Measurements from ENCODE around the gene GPHA2. TPM values are rescaled to one million over a fixed set of nuclear protein-coding genes. Genes with fewer than 3 reads are reported as not detected.
A peak's percentile ranks its signal among the peaks of the same experiment; 100 is the strongest.

GPHA2 gene
- total and polyA plus RNA-seq, 10 donors: 0.89 to 4.4 (median 1.2) TPM; not detected in 7

DNA sequence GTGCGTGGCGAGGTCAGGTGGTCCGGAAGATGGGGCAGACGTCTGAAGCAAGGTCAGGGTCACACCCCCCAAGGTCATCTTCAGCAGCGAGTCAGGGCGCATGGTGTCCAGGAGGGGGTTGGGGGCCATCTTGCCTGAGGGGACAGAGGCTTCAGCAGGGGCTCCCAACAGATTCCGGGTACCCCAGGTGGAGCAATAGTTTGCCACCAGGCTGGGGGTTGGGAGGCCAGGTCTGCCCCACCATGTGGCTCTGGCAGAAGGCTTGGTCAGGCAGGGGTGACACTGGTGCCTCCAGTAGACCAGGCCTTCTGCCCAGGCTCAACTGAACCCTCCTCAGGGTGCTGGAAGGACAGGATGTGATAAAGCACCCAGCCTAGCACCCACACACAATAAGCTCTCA, 24.6 kb downstream of the GPHA2 start:
- Histone ChIP-seq H3K36me3 (peaks cover 9 to 87% (median 81%) of the 10 kb centered on the region in 6 donors), H3K4me1 (peaks cover 7 to 23% (median 11%) of the 10 kb centered on the region in 6 donors), H3K27me3 (replicated peaks in 1 of 7) (no peaks in the 10 kb centered on the region), H3K4me3 (no peak overlapping the region), H3K27ac (no peak overlapping the region), H3K9me3 (no peaks in the 10 kb centered on the region)
- 72 to 90% (median 89%) methylated on average over 6 to 7 of the region's 7 CpGs for WGBS, 5 donors
- TF ChIP-seq POLR2A (IDR thresholded peaks at IDR 0.05): no peak
- TF ChIP-seq, protein P1, sequence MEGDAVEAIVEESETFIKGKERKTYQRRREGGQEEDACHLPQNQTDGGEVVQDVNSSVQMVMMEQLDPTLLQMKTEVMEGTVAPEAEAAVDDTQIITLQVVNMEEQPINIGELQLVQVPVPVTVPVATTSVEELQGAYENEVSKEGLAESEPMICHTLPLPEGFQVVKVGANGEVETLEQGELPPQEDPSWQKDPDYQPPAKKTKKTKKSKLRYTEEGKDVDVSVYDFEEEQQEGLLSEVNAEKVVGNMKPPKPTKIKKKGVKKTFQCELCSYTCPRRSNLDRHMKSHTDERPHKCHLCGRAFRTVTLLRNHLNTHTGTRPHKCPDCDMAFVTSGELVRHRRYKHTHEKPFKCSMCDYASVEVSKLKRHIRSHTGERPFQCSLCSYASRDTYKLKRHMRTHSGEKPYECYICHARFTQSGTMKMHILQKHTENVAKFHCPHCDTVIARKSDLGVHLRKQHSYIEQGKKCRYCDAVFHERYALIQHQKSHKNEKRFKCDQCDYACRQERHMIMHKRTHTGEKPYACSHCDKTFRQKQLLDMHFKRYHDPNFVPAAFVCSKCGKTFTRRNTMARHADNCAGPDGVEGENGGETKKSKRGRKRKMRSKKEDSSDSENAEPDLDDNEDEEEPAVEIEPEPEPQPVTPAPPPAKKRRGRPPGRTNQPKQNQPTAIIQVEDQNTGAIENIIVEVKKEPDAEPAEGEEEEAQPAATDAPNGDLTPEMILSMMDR (IDR thresholded peaks at IDR 0.05 in 8 of 11, conservative IDR thresholded peaks at IDR 0.05 in 3 of 11): no peak
- no peak for TF ChIP-seq POLR2AphosphoS5 (IDR thresholded peaks at IDR 0.05)
- no peak for DNase-seq
- intact Hi-C loops (cut with DNase I; ENCODE audit: low total_unique reads): no loop called here

DNA sequence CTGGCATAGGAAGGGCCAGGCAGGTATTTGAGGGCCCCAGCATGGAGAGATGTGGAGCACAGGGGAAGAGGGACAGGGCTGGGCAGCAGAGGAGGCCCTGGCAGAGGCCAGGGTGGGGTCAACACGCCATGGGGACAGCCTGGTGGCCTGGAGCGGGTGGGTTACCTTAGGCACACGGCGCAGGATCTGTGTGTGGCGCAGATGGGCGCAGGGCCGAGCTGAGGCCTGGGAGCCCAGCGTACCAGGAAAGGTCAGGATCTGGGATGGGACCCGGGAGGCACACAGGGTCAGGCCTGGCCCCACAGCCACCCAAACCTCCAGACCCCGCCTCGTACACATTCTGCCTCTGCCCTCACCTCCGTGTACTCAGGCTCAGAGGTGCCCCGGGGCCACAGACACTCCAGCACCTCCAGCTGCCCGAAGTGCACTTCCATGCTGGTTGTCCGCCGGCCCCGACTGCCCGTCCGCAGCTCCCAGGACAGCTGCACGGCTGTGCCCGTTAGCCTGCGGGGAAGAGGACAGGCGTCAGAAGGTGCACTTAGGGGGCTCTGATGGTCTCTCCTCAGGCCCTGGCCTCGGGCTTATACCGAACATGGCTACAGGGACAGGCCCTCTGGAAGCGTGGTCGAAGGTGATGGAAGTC, 25.1 kb downstream of the GPHA2 start:
- intact Hi-C loops (cut with DNase I; ENCODE audit: low total_unique reads): no loop called here
- Histone ChIP-seq H3K4me1 (peaks cover 2 to 17% (median 6%) of the 10 kb centered on the region in 6 donors), H3K36me3 (peaks cover 9 to 93% (median 87%) of the 10 kb centered on the region in 6 donors), H3K4me3 (no peak overlapping the region), H3K27ac (no peak overlapping the region), H3K27me3 (replicated peaks in 1 of 7) (no peaks in the 10 kb centered on the region), H3K9me3 (no peaks in the 10 kb centered on the region)
- DNase-seq: peak; percentile 72
- WGBS, 5 donors: 94 to 97% (median 96%) methylated on average over 20 to 27 of the region's 27 CpGs
- no peak for TF ChIP-seq POLR2A (IDR thresholded peaks at IDR 0.05)
- TF ChIP-seq POLR2AphosphoS5 (IDR thresholded peaks at IDR 0.05): peak in 1 of 3 donors; percentile 49

DNA sequence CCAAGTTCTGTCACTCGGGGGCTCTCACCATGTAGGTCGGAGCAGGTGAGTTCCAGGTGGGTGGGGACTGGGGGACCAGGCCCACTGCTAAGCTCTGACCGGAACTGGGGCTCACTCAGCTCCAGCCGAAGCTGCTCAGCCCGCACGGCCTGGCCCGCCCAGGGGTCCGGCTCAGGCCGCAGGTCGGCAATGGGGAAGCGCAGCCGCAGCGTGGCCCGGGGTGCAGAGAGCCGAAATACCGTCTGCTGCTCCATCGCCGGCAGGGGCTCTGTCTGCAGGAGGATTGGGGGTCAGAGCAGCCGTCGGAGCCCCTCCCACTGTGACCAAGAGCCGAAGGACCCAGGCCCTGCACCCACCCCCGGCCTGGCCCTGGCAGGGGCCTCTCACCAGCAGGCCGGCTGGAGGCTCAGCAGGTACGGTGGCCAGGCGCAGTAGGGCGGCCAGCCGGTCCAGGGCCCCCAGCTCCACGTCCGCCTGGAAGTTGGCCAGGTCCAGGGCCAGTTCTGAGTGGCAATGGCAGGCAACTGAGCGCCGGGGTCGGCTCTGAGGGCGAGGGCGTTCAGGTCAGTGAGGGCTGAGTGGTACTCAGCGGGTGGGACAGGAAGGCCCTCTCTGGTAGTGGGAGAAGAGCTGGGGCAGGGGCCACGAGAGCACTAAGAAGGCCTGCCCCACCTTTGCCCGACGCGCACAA, 25.9 kb downstream of the GPHA2 start:
- H3K9me3 ChIP-seq: no peaks in the 10 kb centered on the region
- no peaks in the 10 kb centered on the region for H3K27me3 ChIP-seq (replicated peaks in 1 of 7)
- 92 to 98% (median 97%) methylated on average over 13 to 39 of the region's 39 CpGs for WGBS, 5 donors
- peaks cover 0 to 9% (median 0%) of the 10 kb centered on the region in 6 donors for H3K4me1 ChIP-seq
- no peak for TF ChIP-seq POLR2AphosphoS5 (IDR thresholded peaks at IDR 0.05)
- TF ChIP-seq, protein P1 (IDR thresholded peaks at IDR 0.05 in 8 of 11, conservative IDR thresholded peaks at IDR 0.05 in 3 of 11): no peak
- TF ChIP-seq POLR2A (IDR thresholded peaks at IDR 0.05): no peak
- intact Hi-C loops (cut with DNase I; ENCODE audit: low total_unique reads): no loop called here
- DNase-seq: peak; percentile 70
- H3K27ac ChIP-seq: no peak overlapping the region
- H3K36me3 ChIP-seq: peaks cover 9 to 100% (median 94%) of the 10 kb centered on the region in 6 donors
- no peak overlapping the region for H3K4me3 ChIP-seq

DNA sequence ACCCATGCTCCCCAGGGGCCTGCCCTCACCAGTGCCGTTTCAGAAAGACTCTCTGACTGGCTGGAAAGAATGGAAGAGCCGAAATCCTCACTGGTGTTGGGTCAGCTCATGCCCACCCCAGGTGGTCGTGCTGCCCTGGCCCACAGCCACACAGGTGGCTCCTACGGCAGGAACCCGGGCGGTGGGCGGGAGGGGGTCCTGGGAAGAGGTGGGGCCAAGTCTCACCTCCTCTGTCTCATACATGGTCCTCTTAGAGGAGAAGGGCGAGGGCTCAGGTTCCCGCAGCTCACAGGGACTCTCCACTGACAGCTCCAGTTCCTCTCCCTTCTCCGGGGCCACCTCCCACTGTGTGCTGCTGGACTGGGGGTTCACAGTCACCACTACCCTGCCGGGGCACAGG, 26.9 kb downstream of the GPHA2 start:
- no peaks in the 10 kb centered on the region for H3K27me3 ChIP-seq (replicated peaks in 1 of 7)
- H3K4me1 ChIP-seq: no peaks in the 10 kb centered on the region
- intact Hi-C loops (cut with DNase I; ENCODE audit: low total_unique reads): no loop called here
- no peak overlapping the region for H3K4me3 ChIP-seq
- no peak for DNase-seq
- TF ChIP-seq POLR2A (IDR thresholded peaks at IDR 0.05) (no peak), POLR2AphosphoS5 (IDR thresholded peaks at IDR 0.05) (no peak)
- TF ChIP-seq, protein P1 (IDR thresholded peaks at IDR 0.05 in 8 of 11, conservative IDR thresholded peaks at IDR 0.05 in 3 of 11): no peak
- H3K36me3 ChIP-seq: peaks cover 9 to 100% (median 97%) of the 10 kb centered on the region in 6 donors
- no peak overlapping the region for H3K27ac ChIP-seq
- no peaks in the 10 kb centered on the region for H3K9me3 ChIP-seq
- WGBS, 5 donors: 89 to 98% (median 92%) methylated on average over 7 to 11 of the region's 11 CpGs
